ENCODE results near the gene ITGBL1.

The ITGBL1 gene

GRCh38 chr13:101730420-101731000 lies 278.0 kb downstream of the ITGBL1 start:
- Histone ChIP-seq H3K27ac (no peak overlapping the region), H3K4me3 (ENCODE audit: low read depth in 1 of 2, low read length in 1 of 2) (no peak overlapping the region)
- TF ChIP-seq CTCF (IDR thresholded peaks at IDR 0.05): no peak

GRCh38 chr13:101736566-101736965 lies 284.1 kb downstream of the ITGBL1 start:
- no peaks in the 10 kb centered on the region for H3K36me3 ChIP-seq
- no peak overlapping the region for H3K27ac ChIP-seq
- H3K27me3 ChIP-seq: no peaks in the 10 kb centered on the region
- no peaks in the 10 kb centered on the region for H3K4me1 ChIP-seq (ENCODE audit: control insufficient read depth in 1 of 2, insufficient read depth in 1 of 2, low read depth in 1 of 2, low read length in 1 of 2)
- no peak overlapping the region for H3K4me3 ChIP-seq (ENCODE audit: low read depth in 1 of 2, low read length in 1 of 2)
- no peak for TF ChIP-seq CTCF (IDR thresholded peaks at IDR 0.05)
- no peaks in the 10 kb centered on the region for H3K9me3 ChIP-seq

More at GRCh38 chr13:101730420-101731000, 278.0 kb downstream of the ITGBL1 start:
- Histone ChIP-seq H3K9me3 (no peaks in the 10 kb centered on the region), H3K4me1 (ENCODE audit: control insufficient read depth in 1 of 2, insufficient read depth in 1 of 2, low read depth in 1 of 2, low read length in 1 of 2) (no peaks in the 10 kb centered on the region), H3K36me3 (no peaks in the 10 kb centered on the region), H3K27me3 (no peaks in the 10 kb centered on the region)

GRCh38 chr13:101738336-101738735 lies 285.9 kb downstream of the ITGBL1 start:
- Histone ChIP-seq H3K27me3 (no peaks in the 10 kb centered on the region), H3K27ac (no peak overlapping the region), H3K9me3 (no peaks in the 10 kb centered on the region), H3K36me3 (no peaks in the 10 kb centered on the region), H3K4me3 (ENCODE audit: low read depth in 1 of 2, low read length in 1 of 2) (no peak overlapping the region), H3K4me1 (ENCODE audit: control insufficient read depth in 1 of 2, insufficient read depth in 1 of 2, low read depth in 1 of 2, low read length in 1 of 2) (no peaks in the 10 kb centered on the region)
- no peak for TF ChIP-seq CTCF (IDR thresholded peaks at IDR 0.05)

GRCh38 chr13:101739382-101740178 lies 287.1 kb downstream of the ITGBL1 start:
- H3K4me1 ChIP-seq (ENCODE audit: control insufficient read depth in 1 of 2, insufficient read depth in 1 of 2, low read depth in 1 of 2, low read length in 1 of 2): no peaks in the 10 kb centered on the region
- H3K4me3 ChIP-seq (ENCODE audit: low read depth in 1 of 2, low read length in 1 of 2): no peak overlapping the region
- H3K36me3 ChIP-seq: no peaks in the 10 kb centered on the region
- no peaks in the 10 kb centered on the region for H3K9me3 ChIP-seq
- H3K27me3 ChIP-seq: no peaks in the 10 kb centered on the region
- TF ChIP-seq CTCF (IDR thresholded peaks at IDR 0.05): no peak
- no peak overlapping the region for H3K27ac ChIP-seq

GRCh38 chr13:101746513-101746912 lies 294.0 kb downstream of the ITGBL1 start:
- Histone ChIP-seq H3K4me1 (ENCODE audit: control insufficient read depth in 1 of 2, insufficient read depth in 1 of 2, low read depth in 1 of 2, low read length in 1 of 2) (peaks cover 0 to 3% of the 10 kb centered on the region in 2 experiments), H3K36me3 (no peaks in the 10 kb centered on the region), H3K27me3 (no peaks in the 10 kb centered on the region), H3K27ac (no peak overlapping the region), H3K4me3 (ENCODE audit: low read depth in 1 of 2, low read length in 1 of 2) (no peak overlapping the region), H3K9me3 (no peaks in the 10 kb centered on the region)
- TF ChIP-seq CTCF (IDR thresholded peaks at IDR 0.05): no peak

Measured in neutrophil (primary cell).